ENCODE measurements around the gene TASP1. TPM values are rescaled to one million over a fixed set of nuclear protein-coding genes. Genes with fewer than 3 reads are reported as not detected.

Gene TASP1
- total RNA-seq, 1 experiment from 2014 or later, result 8.9 TPM

DNA sequence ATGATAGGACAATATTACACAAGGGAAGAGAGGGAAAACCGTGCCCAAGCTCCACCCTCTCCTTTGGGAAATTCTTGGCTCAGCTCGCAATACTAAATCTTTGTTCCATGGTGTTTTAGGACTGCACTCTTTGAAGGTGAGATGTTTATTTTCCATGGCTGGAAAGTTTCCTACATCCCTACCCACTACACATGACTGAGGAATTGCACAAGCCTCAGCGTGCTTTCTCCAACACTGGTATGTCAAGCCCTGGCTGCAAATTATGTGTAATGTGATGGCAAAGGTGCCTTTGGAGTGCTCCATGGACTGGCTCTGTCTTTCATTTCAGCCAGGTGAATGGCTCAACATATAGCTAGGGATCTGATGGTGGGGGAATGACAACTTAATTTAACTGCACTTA, 283.3 kb downstream of the TASP1 start:
- H3K4me3 ChIP-seq (ENCODE audit: low read depth in 2 of 2, low read length in 2 of 2), result no peak overlapping the region
- DNase-seq (ENCODE audit: low read depth, low spot score), result no peak
- in situ Hi-C loops (cut with HindIII; ENCODE audit: low pct_unique_long_range_greater_than_20kb, low sequenced_read_pairs), result no loop called here
- intact Hi-C loops (cut with micrococcal nuclease; ENCODE audit: unreplicated experiment), result no loop called here
- ChIA-PET POLR2A (no interaction called here), CTCF (no interaction called here)
- no peak overlapping the region for H3K27ac ChIP-seq (ENCODE audit: low read length)
- H3K36me3 ChIP-seq (ENCODE audit: control insufficient read depth, insufficient read depth, low read length), result no peaks in the 10 kb centered on the region
- ATAC-seq, result no peak
- no peaks in the 10 kb centered on the region for H3K27me3 ChIP-seq (ENCODE audit: control insufficient read depth, insufficient read depth, low read length)
- no peaks in the 10 kb centered on the region for H3K9me3 ChIP-seq (ENCODE audit: control insufficient read depth, insufficient read depth, low read depth, low read length)
- TF ChIP-seq TCF7L2 (IDR thresholded peaks at IDR 0.05; ENCODE audit: low read depth, low read length), result no peak
- TF ChIP-seq, protein P1, sequence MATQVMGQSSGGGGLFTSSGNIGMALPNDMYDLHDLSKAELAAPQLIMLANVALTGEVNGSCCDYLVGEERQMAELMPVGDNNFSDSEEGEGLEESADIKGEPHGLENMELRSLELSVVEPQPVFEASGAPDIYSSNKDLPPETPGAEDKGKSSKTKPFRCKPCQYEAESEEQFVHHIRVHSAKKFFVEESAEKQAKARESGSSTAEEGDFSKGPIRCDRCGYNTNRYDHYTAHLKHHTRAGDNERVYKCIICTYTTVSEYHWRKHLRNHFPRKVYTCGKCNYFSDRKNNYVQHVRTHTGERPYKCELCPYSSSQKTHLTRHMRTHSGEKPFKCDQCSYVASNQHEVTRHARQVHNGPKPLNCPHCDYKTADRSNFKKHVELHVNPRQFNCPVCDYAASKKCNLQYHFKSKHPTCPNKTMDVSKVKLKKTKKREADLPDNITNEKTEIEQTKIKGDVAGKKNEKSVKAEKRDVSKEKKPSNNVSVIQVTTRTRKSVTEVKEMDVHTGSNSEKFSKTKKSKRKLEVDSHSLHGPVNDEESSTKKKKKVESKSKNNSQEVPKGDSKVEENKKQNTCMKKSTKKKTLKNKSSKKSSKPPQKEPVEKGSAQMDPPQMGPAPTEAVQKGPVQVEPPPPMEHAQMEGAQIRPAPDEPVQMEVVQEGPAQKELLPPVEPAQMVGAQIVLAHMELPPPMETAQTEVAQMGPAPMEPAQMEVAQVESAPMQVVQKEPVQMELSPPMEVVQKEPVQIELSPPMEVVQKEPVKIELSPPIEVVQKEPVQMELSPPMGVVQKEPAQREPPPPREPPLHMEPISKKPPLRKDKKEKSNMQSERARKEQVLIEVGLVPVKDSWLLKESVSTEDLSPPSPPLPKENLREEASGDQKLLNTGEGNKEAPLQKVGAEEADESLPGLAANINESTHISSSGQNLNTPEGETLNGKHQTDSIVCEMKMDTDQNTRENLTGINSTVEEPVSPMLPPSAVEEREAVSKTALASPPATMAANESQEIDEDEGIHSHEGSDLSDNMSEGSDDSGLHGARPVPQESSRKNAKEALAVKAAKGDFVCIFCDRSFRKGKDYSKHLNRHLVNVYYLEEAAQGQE (IDR thresholded peaks at IDR 0.05; ENCODE audit: insufficient read depth in 1 of 2, low read depth in 2 of 2, low read length in 1 of 2), result no peak
- no peak for TF ChIP-seq POLR2AphosphoS5 (IDR thresholded peaks at IDR 0.05; ENCODE audit: low read depth, low read length)
- TF ChIP-seq, protein P2, sequence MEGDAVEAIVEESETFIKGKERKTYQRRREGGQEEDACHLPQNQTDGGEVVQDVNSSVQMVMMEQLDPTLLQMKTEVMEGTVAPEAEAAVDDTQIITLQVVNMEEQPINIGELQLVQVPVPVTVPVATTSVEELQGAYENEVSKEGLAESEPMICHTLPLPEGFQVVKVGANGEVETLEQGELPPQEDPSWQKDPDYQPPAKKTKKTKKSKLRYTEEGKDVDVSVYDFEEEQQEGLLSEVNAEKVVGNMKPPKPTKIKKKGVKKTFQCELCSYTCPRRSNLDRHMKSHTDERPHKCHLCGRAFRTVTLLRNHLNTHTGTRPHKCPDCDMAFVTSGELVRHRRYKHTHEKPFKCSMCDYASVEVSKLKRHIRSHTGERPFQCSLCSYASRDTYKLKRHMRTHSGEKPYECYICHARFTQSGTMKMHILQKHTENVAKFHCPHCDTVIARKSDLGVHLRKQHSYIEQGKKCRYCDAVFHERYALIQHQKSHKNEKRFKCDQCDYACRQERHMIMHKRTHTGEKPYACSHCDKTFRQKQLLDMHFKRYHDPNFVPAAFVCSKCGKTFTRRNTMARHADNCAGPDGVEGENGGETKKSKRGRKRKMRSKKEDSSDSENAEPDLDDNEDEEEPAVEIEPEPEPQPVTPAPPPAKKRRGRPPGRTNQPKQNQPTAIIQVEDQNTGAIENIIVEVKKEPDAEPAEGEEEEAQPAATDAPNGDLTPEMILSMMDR (IDR thresholded peaks at IDR 0.05), result no peak
- TF ChIP-seq SIN3A (IDR thresholded peaks at IDR 0.05; ENCODE audit: borderline replicate concordance, insufficient read depth, low read depth, low read length), result no peak
- no TSS peak for BruUV-seq (replicated peaks)
- H3K4me1 ChIP-seq (ENCODE audit: control insufficient read depth, insufficient read depth, low read length), result no peaks in the 10 kb centered on the region

DNA sequence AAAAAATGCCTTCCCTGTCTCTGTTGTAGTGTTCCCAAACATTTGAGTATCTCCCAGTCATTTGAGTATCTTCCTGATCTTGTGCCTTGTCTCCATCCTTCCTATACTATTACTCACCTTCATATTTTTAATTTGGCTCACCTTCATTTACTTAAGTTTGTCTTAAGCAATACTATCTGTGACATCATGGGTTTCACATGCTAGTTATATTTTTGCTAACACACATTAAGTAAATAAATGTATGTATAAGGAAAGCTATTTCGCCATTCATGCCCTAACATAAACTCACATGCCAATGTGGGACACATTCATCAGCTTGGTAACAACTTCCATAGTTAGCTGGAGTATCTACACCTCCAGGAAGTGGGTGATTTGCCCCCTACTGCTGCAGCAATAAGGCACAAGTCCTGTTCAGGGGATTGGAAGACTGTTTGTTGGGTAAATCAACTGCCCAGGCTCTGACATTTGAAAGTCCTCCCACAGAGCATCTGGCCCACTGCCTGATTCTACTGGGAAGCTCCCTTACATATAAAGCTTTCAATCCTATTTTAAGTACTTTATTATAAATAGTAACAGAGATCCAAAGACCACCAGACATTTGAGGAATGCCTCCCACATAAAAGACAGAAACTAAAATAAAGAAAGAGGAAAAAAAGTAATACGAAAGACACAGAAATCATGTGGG, 285.3 kb downstream of the TASP1 start:
- POLR2A ChIA-PET, result no interaction called here
- CTCF ChIA-PET, result no interaction called here
- H3K4me3 ChIP-seq (ENCODE audit: low read depth in 2 of 2, low read length in 2 of 2), result no peak overlapping the region
- no peak for DNase-seq (ENCODE audit: low read depth, low spot score)
- intact Hi-C loops (cut with micrococcal nuclease; ENCODE audit: unreplicated experiment) (no loop called here), in situ Hi-C loops (cut with HindIII; ENCODE audit: low pct_unique_long_range_greater_than_20kb, low sequenced_read_pairs) (no loop called here)
- no TSS peak for BruUV-seq (replicated peaks)
- H3K27me3 ChIP-seq (ENCODE audit: control insufficient read depth, insufficient read depth, low read length), result no peaks in the 10 kb centered on the region
- no peak overlapping the region for H3K27ac ChIP-seq (ENCODE audit: low read length)
- no peak for ATAC-seq
- no peaks in the 10 kb centered on the region for H3K9me3 ChIP-seq (ENCODE audit: control insufficient read depth, insufficient read depth, low read depth, low read length)
- TF ChIP-seq, protein P2 (IDR thresholded peaks at IDR 0.05), result no peak
- TF ChIP-seq TCF7L2 (IDR thresholded peaks at IDR 0.05; ENCODE audit: low read depth, low read length) (no peak), POLR2AphosphoS5 (IDR thresholded peaks at IDR 0.05; ENCODE audit: low read depth, low read length) (no peak), SIN3A (IDR thresholded peaks at IDR 0.05; ENCODE audit: borderline replicate concordance, insufficient read depth, low read depth, low read length) (no peak)
- TF ChIP-seq, protein P1 (IDR thresholded peaks at IDR 0.05; ENCODE audit: insufficient read depth in 1 of 2, low read depth in 2 of 2, low read length in 1 of 2), result no peak
- H3K36me3 ChIP-seq (ENCODE audit: control insufficient read depth, insufficient read depth, low read length), result no peaks in the 10 kb centered on the region
- no peaks in the 10 kb centered on the region for H3K4me1 ChIP-seq (ENCODE audit: control insufficient read depth, insufficient read depth, low read length)

Measured in Panc1 (cell line).